ENCODE results near the gene SYT6. TPM values are rescaled to one million over a fixed set of nuclear protein-coding genes. Genes with fewer than 3 reads are reported as not detected.

The SYT6 gene
- total RNA-seq, 3 donors from 2014 or later (not counting 1 experiment from before 2014, with no cell fraction given), result 0.13 TPM; not detected in 2

DNA sequence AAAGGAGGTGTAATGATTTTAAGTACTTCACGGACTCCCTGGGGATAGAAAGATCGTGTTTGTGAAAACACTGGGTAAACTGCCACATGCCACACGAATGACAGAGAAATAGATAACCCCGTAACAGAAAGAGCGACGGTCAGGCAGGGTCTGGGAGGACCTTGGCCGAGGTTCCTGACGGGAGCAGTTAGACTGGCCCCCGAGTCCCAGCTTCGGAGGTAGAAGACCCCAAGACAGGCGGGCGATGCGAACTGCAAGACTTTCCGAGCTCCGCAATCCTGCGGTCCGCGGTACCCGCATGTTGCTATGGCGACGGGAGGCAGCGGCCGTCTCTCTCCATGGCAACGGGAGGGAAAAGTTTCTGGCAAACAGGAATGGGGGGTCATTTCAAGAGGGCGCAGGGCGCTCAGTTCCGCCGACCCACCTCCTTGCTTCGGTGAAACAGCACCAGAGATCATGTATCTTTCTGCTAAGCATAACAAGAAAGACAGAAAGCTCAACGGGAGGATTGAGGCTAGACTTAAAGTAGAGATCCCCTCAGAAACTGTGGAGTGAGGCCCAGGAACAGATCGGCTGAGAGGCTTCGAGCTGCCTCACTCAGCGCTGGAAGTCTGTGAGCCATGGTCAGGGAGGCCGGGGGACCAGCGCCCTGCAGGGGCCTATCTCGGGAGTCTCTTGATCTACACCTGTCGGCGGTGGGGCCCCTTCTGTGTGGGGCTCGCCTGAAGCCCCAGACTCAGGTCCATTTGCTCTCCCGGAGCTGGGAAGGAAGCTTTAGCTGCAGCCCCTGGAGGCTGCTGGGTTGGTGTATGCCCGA lies 685 bp upstream of the SYT6 start:
- no peak overlapping the region for H3K27ac ChIP-seq (ENCODE audit: low read length)
- DNase-seq, result peak; percentile 16 to 27
- H3K4me3 ChIP-seq (ENCODE audit: low read length), result no peak overlapping the region
- Mint-ChIP-seq H3K4me1 (peaks cover 11 to 30% of the 10 kb centered on the region in 2 donors), H3K27me3 (ENCODE audit: low read depth in 2 of 2) (peaks cover 54% of the 10 kb centered on the region in 2 donors), H3K9me3 (no peaks in the 10 kb centered on the region), H3K36me3 (no peaks in the 10 kb centered on the region), H3K27ac (peak overlapping the region in 1 of 2 donors; percentile 42), H3K4me3 (peak overlapping the region; percentile 77)
- no peak for TF ChIP-seq CTCF (IDR thresholded peaks at IDR 0.05)
- WGBS (ENCODE audit: insufficient coverage), result 10% methylated on average over 41 of the region's 41 CpGs
- H3K4me1 ChIP-seq (ENCODE audit: control insufficient read depth, insufficient read depth, low read length), result peaks cover 27% of the 10 kb centered on the region
- no peaks in the 10 kb centered on the region for H3K36me3 ChIP-seq (ENCODE audit: control insufficient read depth, insufficient read depth, low read length)
- H3K9me3 ChIP-seq (ENCODE audit: control insufficient read depth, insufficient read depth, low read length), result no peaks in the 10 kb centered on the region
- peak in 1 of 3 donors; percentile 21 for ATAC-seq
- intact Hi-C loops (cut with micrococcal nuclease), result no loop called here
- peaks cover 47% of the 10 kb centered on the region for H3K27me3 ChIP-seq (ENCODE audit: control insufficient read depth, insufficient read depth, low read length)

DNA sequence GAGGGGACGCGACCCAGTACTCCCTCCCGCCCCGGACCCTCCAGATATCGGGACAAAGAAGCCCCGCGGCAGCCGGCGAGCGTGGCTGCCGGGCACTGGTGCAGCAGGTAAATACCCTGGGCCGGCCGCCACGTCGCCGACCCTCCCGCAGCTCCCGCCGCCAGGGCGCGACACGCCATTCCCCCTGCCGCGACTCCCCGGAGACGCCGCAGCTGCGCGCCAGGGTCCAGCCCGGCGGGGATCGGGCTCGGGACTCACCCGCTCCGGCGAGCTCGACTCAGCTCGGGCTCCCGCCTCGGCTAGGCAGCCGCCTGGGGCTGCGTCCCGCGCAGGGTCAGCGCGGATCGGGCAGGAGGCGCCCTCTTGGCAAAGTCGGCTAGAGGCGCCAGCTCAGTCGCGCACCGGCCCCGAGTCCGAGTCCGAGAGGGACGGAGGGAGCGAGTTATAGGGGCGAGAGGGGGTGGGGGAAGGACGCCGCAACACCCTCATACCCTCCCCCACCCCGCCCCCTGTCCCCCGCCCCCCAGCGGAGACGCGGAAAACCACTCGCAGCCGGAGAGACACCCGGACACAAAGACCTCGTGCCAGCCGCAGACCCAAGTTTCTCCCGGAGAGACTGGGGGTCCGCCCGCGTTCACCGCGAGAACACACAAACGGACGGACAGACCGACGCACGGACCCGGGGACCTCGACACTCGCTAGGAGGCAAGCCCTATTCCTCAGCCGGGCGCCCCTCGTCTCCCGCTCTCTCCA lies 985 bp downstream of the SYT6 start:
- Mint-ChIP-seq H3K27me3 (ENCODE audit: low read depth in 2 of 2) (peaks cover 62 to 63% of the 10 kb centered on the region in 2 donors), H3K9me3 (no peaks in the 10 kb centered on the region), H3K27ac (no peak overlapping the region), H3K4me3 (peak overlapping the region; percentile 77), H3K36me3 (no peaks in the 10 kb centered on the region), H3K4me1 (peaks cover 11 to 30% of the 10 kb centered on the region in 2 donors)
- DNase-seq (peak; percentile 23 to 29), ATAC-seq (peak; percentile 34 to 67 (median 55))
- TF ChIP-seq CTCF (IDR thresholded peaks at IDR 0.05), result no peak
- Histone ChIP-seq H3K9me3 (ENCODE audit: control insufficient read depth, insufficient read depth, low read length) (no peaks in the 10 kb centered on the region), H3K4me1 (ENCODE audit: control insufficient read depth, insufficient read depth, low read length) (peaks cover 27% of the 10 kb centered on the region), H3K36me3 (ENCODE audit: control insufficient read depth, insufficient read depth, low read length) (no peaks in the 10 kb centered on the region), H3K27me3 (ENCODE audit: control insufficient read depth, insufficient read depth, low read length) (peaks cover 47% of the 10 kb centered on the region), H3K4me3 (ENCODE audit: low read length) (peak overlapping the region; percentile 16), H3K27ac (ENCODE audit: low read length) (no peak overlapping the region)
- intact Hi-C loops (cut with micrococcal nuclease), result no loop called here
- 2% methylated on average over 77 of the region's 89 CpGs for WGBS (ENCODE audit: insufficient coverage)

DNA sequence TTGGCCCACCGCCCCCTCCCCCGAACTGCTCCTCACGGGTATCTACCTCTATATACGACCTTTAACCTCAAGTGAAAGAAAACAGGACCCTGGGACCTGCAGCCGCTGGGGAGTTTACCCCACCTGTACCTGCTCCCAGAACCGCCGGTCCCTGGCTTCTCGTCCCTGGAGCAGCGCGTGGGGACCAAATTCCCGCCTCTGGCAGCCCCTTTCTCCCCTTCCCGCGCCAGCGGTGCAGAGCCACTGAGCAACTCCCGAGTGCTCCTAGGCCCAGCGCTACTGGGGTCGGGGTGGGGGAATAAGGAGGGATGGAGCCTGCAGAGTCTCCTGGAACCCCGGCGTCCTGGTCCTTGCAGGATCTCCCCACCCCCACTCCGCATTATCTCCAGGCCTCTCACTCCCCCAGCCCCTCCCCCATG lies 1.6 kb downstream of the SYT6 start:
- Mint-ChIP-seq H3K9me3 (no peaks in the 10 kb centered on the region), H3K4me1 (peaks cover 11 to 30% of the 10 kb centered on the region in 2 donors), H3K27me3 (ENCODE audit: low read depth in 2 of 2) (peaks cover 67 to 68% of the 10 kb centered on the region in 2 donors), H3K27ac (no peak overlapping the region), H3K4me3 (peak overlapping the region; percentile 78), H3K36me3 (no peaks in the 10 kb centered on the region)
- no peaks in the 10 kb centered on the region for H3K36me3 ChIP-seq (ENCODE audit: control insufficient read depth, insufficient read depth, low read length)
- no peak for DNase-seq
- H3K4me3 ChIP-seq (ENCODE audit: low read length), result no peak overlapping the region
- ATAC-seq, result no peak
- no peak overlapping the region for H3K27ac ChIP-seq (ENCODE audit: low read length)
- H3K27me3 ChIP-seq (ENCODE audit: control insufficient read depth, insufficient read depth, low read length), result peaks cover 47% of the 10 kb centered on the region
- H3K9me3 ChIP-seq (ENCODE audit: control insufficient read depth, insufficient read depth, low read length), result no peaks in the 10 kb centered on the region
- peaks cover 27% of the 10 kb centered on the region for H3K4me1 ChIP-seq (ENCODE audit: control insufficient read depth, insufficient read depth, low read length)
- intact Hi-C loops (cut with micrococcal nuclease), result no loop called here
- WGBS (ENCODE audit: insufficient coverage), result 57% methylated on average over 15 of the region's 20 CpGs
- TF ChIP-seq CTCF (IDR thresholded peaks at IDR 0.05), result no peak

Data from natural killer cell (primary cell).